Astrocyte (in vitro differentiated cells and primary cell): Measurements from ENCODE around the gene ARID3B. TPM values are rescaled to one million over a fixed set of nuclear protein-coding genes. Genes with fewer than 3 reads are reported as not detected.

ENCODE experiments used
- DNase-seq: peaks from one replicate; pipeline ENCODE4 v3.0.0-alpha.2; 2010; ENCODE audit warnings: low read depth
- FAIRE-seq: peaks from 2 replicates; lab custom pipeline; 2011; peaks lifted over from hg19 to GRCh38; lab: Jason Lieb, UNC
- H2AFZ ChIP-seq: 2 replicates; pipeline ENCODE4 v1.6.0; 2012; ENCODE audit warnings: low read depth, low read length, inconsistent platforms
- H3K27ac ChIP-seq: 2 replicates; pipeline ENCODE4 v1.5.1; 2011; ENCODE audit warnings: low read depth, low read length, inconsistent platforms
- H3K27me3 ChIP-seq: 2 replicates; pipeline ENCODE4 v1.6.0; 2011; ENCODE audit warnings: low read length, inconsistent platforms; ENCODE audit not compliant: insufficient read depth
- H3K36me3 ChIP-seq: 2 replicates; pipeline ENCODE4 v1.5.1; 2011; ENCODE audit warnings: low read length, inconsistent platforms; ENCODE audit not compliant: insufficient read depth
- H3K4me1 ChIP-seq: 2 replicates; pipeline ENCODE4 v1.5.1; 2011; ENCODE audit warnings: low read length, inconsistent platforms; ENCODE audit not compliant: insufficient read depth
- H3K4me2 ChIP-seq: 2 replicates; pipeline ENCODE4 v1.6.0; 2012; ENCODE audit warnings: low read length, inconsistent platforms
- H3K4me3 ChIP-seq: 2 replicates; pipeline ENCODE4 v1.5.1; 2011; ENCODE audit warnings: low read depth, mild to moderate bottlenecking, low read length, inconsistent platforms; ENCODE audit not compliant: insufficient read depth
- H3K79me2 ChIP-seq: 2 replicates; pipeline ENCODE4 v1.6.0; 2012; ENCODE audit warnings: mild to moderate bottlenecking, low read length, inconsistent platforms; ENCODE audit not compliant: insufficient read depth
- H3K9ac ChIP-seq: 2 replicates; pipeline ENCODE4 v1.6.0; 2012; ENCODE audit warnings: mild to moderate bottlenecking, low read length, inconsistent platforms
- H3K9me3 ChIP-seq: 2 replicates; pipeline ENCODE4 v1.5.1; 2012; ENCODE audit warnings: low read depth, mild to moderate bottlenecking, low read length, inconsistent platforms; ENCODE audit not compliant: insufficient read depth
- H4K20me1 ChIP-seq: 2 replicates; pipeline ENCODE4 v1.6.0; 2012; ENCODE audit warnings: low read length, inconsistent platforms; ENCODE audit not compliant: insufficient read depth
- H3K27ac Mint-ChIP-seq: one replicate; pipeline ENCODE4 v1.8.0; 2021; ENCODE audit warnings: mild to moderate bottlenecking, mixed read lengths; ENCODE audit not compliant: unreplicated experiment
- H3K27me3 Mint-ChIP-seq: one replicate; pipeline ENCODE4 v1.8.0; 2021; ENCODE audit warnings: low read depth, mixed read lengths; ENCODE audit not compliant: unreplicated experiment
- H3K36me3 Mint-ChIP-seq: one replicate; pipeline ENCODE4 v1.8.0; 2021; ENCODE audit warnings: low read depth, mixed read lengths; ENCODE audit not compliant: unreplicated experiment
- H3K4me1 Mint-ChIP-seq: one replicate; pipeline ENCODE4 v1.8.0; 2021; ENCODE audit warnings: low read depth, mixed read lengths; ENCODE audit not compliant: unreplicated experiment
- H3K4me3 Mint-ChIP-seq: one replicate; pipeline ENCODE4 v1.8.0; 2021; ENCODE audit warnings: mild to moderate bottlenecking, moderate library complexity, mixed read lengths; ENCODE audit not compliant: unreplicated experiment
- H3K9me3 Mint-ChIP-seq: one replicate; pipeline ENCODE4 v1.8.0; 2021; ENCODE audit warnings: mild to moderate bottlenecking, mixed read lengths; ENCODE audit not compliant: unreplicated experiment
- EZH2 ChIP-seq: IDR thresholded peaks from 2 replicates; pipeline ENCODE4 v1.6.1; 2012; ENCODE audit warnings: mild to moderate bottlenecking, low read length, inconsistent platforms; ENCODE audit not compliant: insufficient read depth
- total RNA-seq: library from RNA; stranded (reverse); gene quantifications from 2 replicates; pipeline ENCODE4 v1.2.1, GENCODE V29; 2021
- TF ChIP-seq, protein P1 (sequence below): IDR thresholded peaks from 2 replicates; pipeline ENCODE4 v1.5.1; 2011; ENCODE audit warnings: low read depth, mild to moderate bottlenecking, inconsistent platforms, low read length, moderate library complexity; ENCODE audit not compliant: insufficient read depth

The ARID3B gene
- total RNA-seq, 1 donor from 2014 or later = 18.5 TPM

GRCh38 chr15:74598126-74598842, 57.3 kb downstream of the ARID3B start:
- Histone ChIP-seq H3K36me3 (peaks cover 3% of the 10 kb centered on the region), H3K9ac (peak overlapping the region; percentile 80), H3K27ac (no peak overlapping the region), H3K4me1 (peaks cover 12% of the 10 kb centered on the region), H2AFZ (peak overlapping the region; percentile 90), H3K79me2 (peaks cover 8% of the 10 kb centered on the region), H3K27me3 (no peaks in the 10 kb centered on the region), H4K20me1 (peaks cover 10% of the 10 kb centered on the region), H3K4me2 (peak overlapping the region; percentile 94), H3K9me3 (no peaks in the 10 kb centered on the region), H3K4me3 (peak overlapping the region; percentile 67)
- Mint-ChIP-seq H3K36me3 (peaks cover 17% of the 10 kb centered on the region), H3K9me3 (no peaks in the 10 kb centered on the region), H3K4me1 (no peaks in the 10 kb centered on the region), H3K27me3 (peaks cover 7% of the 10 kb centered on the region), H3K27ac (peak overlapping the region; percentile 6), H3K4me3 (peak overlapping the region; percentile 47)
- no peak for TF ChIP-seq EZH2
- TF ChIP-seq, protein P1, sequence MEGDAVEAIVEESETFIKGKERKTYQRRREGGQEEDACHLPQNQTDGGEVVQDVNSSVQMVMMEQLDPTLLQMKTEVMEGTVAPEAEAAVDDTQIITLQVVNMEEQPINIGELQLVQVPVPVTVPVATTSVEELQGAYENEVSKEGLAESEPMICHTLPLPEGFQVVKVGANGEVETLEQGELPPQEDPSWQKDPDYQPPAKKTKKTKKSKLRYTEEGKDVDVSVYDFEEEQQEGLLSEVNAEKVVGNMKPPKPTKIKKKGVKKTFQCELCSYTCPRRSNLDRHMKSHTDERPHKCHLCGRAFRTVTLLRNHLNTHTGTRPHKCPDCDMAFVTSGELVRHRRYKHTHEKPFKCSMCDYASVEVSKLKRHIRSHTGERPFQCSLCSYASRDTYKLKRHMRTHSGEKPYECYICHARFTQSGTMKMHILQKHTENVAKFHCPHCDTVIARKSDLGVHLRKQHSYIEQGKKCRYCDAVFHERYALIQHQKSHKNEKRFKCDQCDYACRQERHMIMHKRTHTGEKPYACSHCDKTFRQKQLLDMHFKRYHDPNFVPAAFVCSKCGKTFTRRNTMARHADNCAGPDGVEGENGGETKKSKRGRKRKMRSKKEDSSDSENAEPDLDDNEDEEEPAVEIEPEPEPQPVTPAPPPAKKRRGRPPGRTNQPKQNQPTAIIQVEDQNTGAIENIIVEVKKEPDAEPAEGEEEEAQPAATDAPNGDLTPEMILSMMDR = no peak
- no peak for FAIRE-seq
- peak; percentile 63 for DNase-seq

- FAIRE-seq = no peak
These were observed 58.1 kb downstream of the ARID3B start for GRCh38 chr15:74599156-74599555.

More at GRCh38 chr15:74599156-74599555, 58.1 kb downstream of the ARID3B start:
- peaks cover 7% of the 10 kb centered on the region for H3K27me3 Mint-ChIP-seq
- H3K27ac Mint-ChIP-seq = no peak overlapping the region
- peaks cover 8% of the 10 kb centered on the region for H3K79me2 ChIP-seq
- H3K4me3 Mint-ChIP-seq = no peak overlapping the region
- H3K4me1 ChIP-seq = peaks cover 12% of the 10 kb centered on the region
- peak overlapping the region; percentile 94 for H3K4me2 ChIP-seq
- H4K20me1 ChIP-seq = peaks cover 10% of the 10 kb centered on the region
- no peaks in the 10 kb centered on the region for H3K9me3 Mint-ChIP-seq
- H3K9me3 ChIP-seq = no peaks in the 10 kb centered on the region
- peak overlapping the region; percentile 67 for H3K4me3 ChIP-seq
- H3K9ac ChIP-seq = peak overlapping the region; percentile 80
- no peaks in the 10 kb centered on the region for H3K27me3 ChIP-seq
- H3K4me1 Mint-ChIP-seq = no peaks in the 10 kb centered on the region
- H3K27ac ChIP-seq = no peak overlapping the region
- no peaks in the 10 kb centered on the region for H3K36me3 ChIP-seq
- peaks cover 14% of the 10 kb centered on the region for H3K36me3 Mint-ChIP-seq
- TF ChIP-seq, protein P1 = no peak
- TF ChIP-seq EZH2 = no peak
- DNase-seq = no peak
- H2AFZ ChIP-seq = peak overlapping the region; percentile 90
